HTR-8/SVneo (cell line): ENCODE data around the gene RPTOR.

Source experiments
- DNase-seq: peaks from one replicate; pipeline ENCODE4 v3.0.0; 2011; ENCODE audit warnings: low spot score, mixed read lengths; ENCODE audit not compliant: insufficient read length
- FAIRE-seq: peaks from 2 replicates; lab custom pipeline; 2011; peaks lifted over from hg19 to GRCh38; lab: Jason Lieb, UNC

The RPTOR gene

DNA sequence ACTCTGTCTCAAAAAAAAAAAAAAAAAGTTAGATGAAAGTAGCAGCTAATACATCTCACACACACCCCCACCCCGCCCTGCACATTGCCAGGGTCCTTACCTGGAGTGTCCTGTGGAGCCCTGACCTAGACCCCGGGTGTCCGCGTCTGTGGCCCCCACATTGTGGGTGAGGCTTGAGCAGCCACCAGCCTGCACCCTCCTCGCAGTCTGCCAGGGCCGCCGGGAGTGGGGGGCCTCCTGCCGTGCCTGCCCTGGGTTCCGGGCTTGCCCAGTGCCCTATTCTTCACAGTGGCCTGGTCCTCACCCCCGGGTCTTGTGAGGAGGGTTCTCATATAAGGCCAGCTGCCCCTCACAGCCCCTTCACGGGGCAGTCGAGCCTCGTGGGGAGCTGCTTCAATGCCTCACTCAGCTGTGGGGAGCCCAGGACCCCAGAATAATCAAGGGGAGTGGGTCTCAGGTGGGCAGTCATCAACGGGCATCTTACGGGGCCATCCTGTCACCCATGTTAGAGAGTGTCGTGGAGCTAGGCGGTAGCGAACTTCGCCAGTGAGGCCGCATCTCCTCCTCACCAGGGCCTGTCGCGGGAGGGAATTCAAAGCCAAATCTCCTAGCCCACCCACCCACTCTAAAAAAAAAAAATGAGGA lies 361.1 kb downstream of the RPTOR start:
- DNase-seq (no peak), FAIRE-seq (no peak)

DNA sequence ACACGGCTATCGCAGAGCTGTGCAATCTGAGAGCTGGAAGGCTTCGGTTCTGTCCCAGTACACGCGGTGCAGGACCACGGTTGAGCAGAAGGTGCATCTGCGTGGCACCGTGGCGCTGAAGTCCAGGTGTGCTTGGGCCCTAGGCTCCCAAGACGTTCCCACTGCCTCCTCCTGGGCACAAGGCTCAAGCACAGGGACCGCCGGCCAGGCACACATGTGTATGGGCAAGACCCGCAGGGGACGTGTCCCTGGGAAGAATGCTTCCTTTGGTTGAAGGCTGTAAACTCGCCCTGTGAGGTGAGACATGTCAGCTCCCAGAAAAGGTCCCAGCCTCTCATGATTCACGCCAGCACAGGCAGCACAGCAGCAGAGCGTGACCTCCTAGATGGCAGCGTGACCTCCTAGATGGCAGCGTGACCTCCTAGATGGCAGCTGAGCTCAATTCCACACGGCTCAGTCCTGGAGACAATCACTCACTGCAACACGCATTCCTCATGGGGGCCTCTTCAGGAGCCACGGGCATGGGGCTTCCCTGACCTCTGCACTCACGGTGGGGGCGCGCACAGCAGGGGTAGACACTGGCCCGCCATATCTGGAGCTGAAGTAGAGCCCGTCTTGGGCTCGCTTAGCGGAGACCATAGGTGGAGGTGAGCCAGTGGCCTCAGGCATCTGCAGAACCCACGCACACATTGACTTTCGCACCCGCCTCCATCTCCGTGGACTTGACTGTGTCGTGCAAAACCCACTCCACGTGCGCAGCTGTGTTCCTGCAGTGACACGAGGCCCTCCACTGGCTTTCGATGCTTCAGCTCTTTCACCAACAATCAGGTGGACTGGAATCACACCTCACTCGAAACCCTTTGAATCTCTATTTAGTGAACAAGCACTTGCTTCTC lies 362.0 kb downstream of the RPTOR start:
- FAIRE-seq (no peak), DNase-seq (no peak)

DNA sequence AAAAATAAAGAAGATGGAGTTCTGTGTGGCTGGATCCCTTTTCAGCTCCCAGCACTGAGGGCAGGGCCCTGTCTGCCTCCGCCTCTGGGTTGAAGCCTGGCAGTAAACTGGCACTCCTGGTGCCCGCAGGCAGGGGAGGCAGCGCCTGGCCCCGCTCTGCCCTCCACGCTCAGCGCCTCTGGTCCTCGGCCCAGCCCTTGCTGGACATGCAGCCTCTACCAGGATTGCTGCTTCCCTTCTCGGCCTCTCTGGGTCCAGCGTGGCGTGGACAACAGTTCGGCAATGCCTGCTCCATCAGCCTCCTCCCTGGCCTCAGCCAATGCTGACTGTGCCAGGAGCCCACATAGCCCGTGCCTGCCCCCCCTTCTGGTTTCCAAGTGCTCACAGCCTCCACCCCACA lies 362.6 kb downstream of the RPTOR start:
- no peak for DNase-seq
- FAIRE-seq = no peak

DNA sequence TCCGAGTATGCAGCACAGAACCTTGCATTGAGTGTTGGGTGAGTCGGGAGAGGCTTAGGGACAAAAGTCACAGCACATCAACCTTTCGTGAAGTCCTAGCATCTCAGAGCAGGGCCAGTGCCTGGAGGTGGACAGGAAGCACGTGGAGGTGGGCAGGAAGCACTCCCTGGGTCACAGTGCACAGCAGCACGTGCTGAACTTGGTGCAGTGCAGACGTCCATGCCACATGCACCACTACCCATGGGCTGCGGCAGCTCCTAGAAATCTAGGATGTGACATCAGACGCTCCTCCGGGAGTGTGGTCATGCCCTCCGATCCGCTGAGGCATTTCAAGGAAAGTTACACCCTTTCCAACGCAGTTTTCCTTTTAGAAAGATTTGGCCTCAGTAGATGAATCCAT lies 363.6 kb downstream of the RPTOR start:
- no peak for FAIRE-seq

GRCh38 chr17:80908776-80909175 lies 364.1 kb downstream of the RPTOR start:
- FAIRE-seq = no peak

More for the DNA sequence above, 363.6 kb downstream of the RPTOR start:
- DNase-seq = no peak

GRCh38 chr17:80909635-80910034 lies 365.0 kb downstream of the RPTOR start:
- no peak for FAIRE-seq
- DNase-seq = no peak

More at GRCh38 chr17:80908776-80909175, 364.1 kb downstream of the RPTOR start:
- DNase-seq = no peak

DNA sequence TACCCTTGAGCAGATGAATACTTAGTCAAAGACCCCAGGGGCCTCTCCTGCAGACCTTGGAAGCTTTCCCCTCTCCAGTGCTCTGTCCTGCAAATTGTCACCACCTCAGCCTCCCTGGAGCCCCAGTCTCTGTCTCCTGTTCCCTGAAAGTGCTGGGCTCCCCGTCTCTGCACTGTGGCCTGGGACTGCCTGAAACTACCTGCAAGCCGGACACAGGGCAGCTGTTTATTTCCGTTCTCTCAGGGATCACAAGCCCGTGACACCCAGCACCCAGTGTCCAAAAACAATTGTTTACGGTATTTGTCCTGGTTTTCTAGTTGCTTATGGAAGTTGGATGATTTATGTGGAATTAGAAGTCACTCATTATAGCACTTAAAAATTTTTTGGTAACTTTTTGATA lies 365.4 kb downstream of the RPTOR start:
- FAIRE-seq (no peak), DNase-seq (no peak)

- DNase-seq = no peak
- no peak for FAIRE-seq
These were observed 367.8 kb downstream of the RPTOR start for GRCh38 chr17:80912476-80912875.

DNA sequence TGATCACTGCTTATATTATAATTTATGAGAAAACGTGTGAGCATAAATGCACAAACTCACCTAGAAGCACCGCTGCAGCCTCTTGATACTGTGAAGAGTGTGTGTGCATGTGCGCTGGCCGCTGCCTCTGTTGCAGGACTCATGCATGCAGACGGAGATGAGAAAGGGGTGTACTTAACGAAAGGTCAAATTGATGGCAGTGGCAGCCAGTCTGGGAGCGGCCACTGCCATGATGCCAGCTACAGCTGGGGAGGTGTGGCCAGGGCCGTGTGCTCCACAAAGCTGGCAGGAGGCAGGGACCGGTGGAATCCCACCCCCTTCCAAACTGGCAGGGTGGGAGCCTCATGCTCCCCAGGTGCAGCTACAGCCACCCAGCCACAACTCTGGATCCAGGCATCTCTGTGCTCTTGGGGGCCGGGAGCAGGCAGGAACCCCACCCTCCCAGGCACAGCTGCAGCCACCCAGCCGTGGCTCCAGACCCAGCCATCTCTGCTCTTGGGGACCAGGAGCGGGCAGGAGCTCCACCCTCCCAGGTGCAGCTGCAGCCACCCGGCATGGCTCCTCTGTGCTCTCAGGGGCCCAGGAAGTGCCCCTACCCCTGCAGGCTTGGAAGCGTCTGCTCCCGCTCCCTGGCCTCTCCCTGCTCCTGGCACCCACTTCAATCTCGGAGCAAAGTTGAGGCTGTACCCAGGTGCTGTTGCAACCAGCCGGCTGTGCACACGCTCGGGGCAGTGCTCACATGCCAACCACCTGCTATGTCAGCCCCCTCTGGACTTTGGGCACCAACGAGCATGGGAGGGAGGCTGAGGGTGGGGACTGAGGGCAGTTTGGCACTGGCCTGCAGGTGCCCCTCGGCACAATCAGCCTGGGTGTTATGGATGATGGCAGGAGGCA lies 369.5 kb downstream of the RPTOR start:
- DNase-seq (no peak), FAIRE-seq (no peak)

- FAIRE-seq = no peak
- no peak for DNase-seq
These were observed 371.6 kb downstream of the RPTOR start for GRCh38 chr17:80916246-80916645.

GRCh38 chr17:80917716-80918560 lies 373.3 kb downstream of the RPTOR start:
- DNase-seq (no peak), FAIRE-seq (no peak)

DNA sequence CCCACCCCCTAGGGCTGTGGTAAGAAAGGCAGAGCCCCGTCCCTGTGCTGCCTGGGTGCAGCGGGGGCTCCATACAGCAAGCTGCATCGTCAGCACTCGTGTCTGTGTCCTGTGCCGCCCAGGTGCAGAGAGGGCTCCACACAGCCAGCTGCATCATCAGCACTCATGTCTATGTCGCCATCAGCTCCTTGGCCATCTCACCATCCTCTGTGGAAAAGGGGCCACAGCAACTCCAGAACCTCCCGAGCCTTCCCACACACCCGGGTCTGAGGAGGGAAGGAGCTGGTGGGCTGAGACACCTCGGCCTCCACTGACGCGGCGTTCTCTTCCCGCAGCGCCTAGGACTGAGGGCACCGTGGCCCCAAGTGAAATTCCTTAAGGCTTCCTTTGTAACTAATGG lies 374.1 kb downstream of the RPTOR start:
- FAIRE-seq (no peak), DNase-seq (no peak)

- FAIRE-seq = no peak
- DNase-seq = no peak
These were observed 375.0 kb downstream of the RPTOR start for GRCh38 chr17:80919331-80920311.

DNA sequence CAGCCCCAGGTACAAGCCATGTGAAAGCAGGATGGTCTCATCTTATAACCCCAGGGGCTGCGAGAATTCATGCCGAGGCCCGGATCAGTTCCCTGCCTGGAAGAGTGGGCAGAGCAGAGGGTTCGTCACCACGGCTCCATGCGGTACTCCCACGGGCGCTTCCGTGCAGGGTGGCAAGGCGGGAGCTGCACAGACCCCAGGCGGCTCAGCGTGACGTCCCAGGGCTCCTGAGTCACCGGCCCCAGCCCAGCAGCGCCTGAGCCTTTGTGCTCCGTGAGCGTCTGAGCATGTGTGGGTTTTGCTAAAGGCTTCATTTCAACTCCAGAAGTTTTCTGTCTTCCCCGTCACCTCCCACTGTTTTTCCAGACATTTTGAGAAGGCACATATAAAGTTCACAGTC lies 375.8 kb downstream of the RPTOR start:
- no peak for DNase-seq
- no peak for FAIRE-seq

DNA sequence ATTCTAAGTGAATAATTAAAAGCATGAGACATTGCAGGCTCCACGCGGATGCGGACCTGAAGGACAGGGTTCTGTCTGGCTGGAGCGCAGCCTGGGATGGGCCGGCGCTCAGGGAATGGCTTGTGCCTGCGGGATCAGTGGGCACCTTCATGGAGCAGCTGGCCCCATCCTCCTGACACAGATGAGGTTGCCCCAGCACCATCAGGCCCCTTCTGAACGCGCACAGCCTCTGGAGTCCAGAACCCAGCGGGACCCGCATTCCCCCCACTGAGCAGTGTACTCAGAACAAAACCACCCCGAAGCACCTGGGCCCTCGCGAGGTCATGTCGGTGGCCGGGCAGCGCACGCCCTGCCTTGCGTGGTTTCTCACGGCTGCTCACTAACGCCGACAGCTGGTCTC lies 376.5 kb downstream of the RPTOR start:
- DNase-seq = no peak
- no peak for FAIRE-seq

- DNase-seq (no peak), FAIRE-seq (no peak)
These were observed 377.3 kb downstream of the RPTOR start for GRCh38 chr17:80921741-80922579.

DNA sequence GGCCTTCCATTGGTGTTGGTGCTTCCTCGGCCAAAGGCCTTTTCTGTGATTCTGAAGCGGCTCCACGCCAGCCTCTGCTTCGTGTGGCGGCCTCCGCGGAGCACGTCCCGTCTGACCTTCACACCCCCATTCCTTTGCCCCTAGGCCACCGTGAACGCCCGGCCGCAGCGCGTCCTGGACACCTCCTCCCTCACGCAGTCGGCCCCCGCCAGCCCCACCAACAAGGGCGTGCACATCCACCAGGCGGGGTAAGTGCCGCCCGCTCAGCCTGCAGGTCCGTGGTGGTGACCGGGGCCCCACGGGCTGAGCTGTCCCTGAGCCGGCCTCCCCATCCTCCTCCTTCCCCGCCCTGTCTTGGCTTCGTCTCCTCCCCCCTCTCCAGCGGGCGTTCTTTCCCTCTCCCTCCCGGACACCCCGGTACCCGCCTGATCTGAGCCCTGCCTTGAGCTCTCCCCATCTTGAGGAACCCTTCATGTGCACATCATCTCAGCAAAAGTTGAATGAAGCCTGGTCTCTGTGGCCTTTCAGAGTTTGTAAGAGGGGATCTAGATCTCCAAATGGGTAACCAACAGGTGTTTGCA lies 378.0 kb downstream of the RPTOR start:
- no peak for FAIRE-seq

More for the DNA sequence above, 378.0 kb downstream of the RPTOR start:
- no peak for DNase-seq
